ENCODE data around the gene VWF.

Gene VWF

GRCh38 chr12:5982106-5982505, 142.4 kb downstream of the VWF start:
- no peak for DNase-seq (ENCODE audit: low spot score)

DNA sequence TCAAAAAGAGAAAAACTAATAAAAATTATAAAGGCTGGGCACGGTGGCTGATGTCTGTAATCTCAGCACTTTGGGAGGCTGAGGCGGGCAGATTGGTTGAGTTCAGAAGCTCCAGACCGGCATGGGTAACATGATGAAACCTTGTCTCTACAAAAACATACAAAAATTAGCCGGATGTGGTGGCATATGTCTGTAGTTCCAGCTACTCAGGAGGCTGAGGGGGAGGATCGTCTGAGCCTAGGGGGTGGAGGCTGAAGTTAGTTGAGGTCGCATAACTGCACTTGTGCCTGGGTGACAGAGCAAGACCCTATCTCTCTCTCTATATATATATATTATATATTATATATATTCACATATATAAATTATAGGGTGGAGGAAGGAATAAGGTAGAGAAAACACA, 146.9 kb downstream of the VWF start:
- DNase-seq (ENCODE audit: low spot score), result no peak

DNA sequence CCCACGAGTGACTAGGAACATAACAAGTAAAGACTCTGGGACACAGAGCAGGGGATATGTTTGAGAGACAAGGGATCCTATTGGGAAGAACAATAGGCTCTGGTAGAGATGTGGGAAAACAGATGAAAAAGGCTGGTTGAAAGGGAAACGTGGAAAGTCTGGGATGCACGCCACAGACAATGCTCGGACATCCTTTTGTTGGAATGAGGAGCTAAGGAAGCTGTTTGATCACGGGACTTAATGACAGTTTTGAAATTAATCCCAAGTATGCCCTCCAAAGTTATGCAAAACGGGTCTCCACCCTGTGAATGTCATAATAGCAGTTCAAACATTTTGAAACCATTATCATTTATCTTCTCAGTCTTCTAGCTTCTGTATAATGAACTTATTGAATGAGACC, 147.8 kb downstream of the VWF start:
- DNase-seq (ENCODE audit: low spot score), result no peak

GRCh38 chr12:5976196-5976595, 148.3 kb downstream of the VWF start:
- DNase-seq (ENCODE audit: low spot score), result no peak

DNA sequence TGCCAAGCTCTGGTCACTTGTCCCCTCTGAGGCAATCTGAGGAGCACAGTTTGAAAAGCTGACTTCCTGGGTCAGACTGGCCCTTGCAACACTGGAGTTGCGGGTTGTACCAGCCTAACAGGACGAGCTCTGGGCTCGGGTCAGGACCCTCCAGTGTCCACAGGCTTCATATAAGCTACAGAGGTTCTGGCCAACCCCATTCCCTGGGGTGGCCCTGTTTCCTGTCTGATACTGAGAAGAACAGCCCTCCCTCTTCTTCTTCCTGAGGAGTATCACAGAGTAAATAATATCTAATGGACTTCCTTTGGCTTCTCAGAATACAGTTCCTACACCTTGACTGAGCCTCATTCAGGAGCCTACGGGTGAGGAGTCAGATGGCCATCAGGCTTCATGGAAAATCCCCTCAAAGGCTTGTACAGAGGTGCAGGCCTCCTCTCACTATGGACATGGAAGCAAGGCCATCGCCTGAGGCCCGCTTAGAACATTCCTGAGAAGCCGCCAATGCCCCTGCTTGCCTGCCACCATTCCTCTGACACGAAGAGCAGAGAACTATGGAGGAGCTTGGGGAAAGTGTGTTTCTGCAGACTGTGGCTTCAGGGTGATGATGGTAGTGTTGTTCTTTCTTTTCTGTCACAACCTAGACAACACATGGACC, 150.9 kb downstream of the VWF start:
- no peak for DNase-seq (ENCODE audit: low spot score)

DNA sequence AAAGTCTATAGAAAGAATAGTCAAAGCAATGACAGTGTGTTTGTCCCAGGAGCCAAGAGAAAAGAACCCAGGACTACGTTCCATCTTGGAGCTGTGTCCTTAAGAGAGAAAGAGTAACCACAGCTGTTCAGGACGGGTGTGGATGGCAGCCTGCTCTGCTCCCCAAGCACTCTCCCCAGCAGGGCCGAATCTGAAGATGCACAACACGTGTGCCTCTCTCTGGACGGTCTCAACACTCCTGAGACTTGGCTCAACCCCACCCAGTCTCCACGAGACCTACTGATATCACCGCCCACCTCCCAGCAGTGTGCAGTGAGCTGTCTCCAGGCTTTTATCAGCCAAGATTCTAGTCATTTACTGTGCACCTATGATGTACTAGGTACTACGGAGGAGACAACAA, 152.1 kb downstream of the VWF start:
- no peak for DNase-seq (ENCODE audit: low spot score)

- DNase-seq (ENCODE audit: low spot score), result no peak
Observed at GRCh38 chr12:5971194-5971850, 153.1 kb downstream of the VWF start.

DNA sequence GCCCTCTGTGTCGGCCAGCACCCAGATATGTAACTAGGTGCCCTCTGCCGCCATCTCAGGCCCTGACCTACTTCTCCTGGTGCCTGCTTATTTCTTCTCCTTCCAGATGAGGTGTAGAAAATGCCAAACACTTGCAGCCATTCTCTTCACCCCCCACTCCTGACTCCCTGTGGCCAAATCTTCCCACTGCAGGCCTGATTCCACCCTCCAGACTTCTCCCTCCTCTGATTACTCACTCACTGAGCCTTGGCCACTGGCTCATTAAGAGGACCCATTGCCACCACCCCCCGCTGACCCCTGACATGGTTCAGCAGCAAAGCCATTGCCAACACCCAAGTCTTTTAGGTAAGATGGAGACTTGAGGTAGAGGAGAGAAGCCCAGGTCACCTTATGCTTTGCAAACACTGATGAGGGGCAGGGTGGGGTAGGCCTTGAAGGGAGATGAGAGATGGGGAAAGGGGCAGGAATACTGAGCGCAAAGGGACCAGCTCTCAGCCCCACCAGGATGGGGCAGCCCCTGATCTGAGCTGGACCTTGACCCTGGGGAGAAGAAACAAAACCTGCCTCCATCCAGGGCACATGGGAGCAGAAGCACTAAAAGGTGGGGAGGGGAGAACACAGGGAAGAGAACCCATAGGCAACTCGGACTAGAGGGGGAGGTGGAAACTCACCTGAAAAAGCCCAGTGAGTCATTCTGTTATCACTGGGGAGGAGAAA, 154.3 kb downstream of the VWF start:
- no peak for DNase-seq (ENCODE audit: low spot score)

DNA sequence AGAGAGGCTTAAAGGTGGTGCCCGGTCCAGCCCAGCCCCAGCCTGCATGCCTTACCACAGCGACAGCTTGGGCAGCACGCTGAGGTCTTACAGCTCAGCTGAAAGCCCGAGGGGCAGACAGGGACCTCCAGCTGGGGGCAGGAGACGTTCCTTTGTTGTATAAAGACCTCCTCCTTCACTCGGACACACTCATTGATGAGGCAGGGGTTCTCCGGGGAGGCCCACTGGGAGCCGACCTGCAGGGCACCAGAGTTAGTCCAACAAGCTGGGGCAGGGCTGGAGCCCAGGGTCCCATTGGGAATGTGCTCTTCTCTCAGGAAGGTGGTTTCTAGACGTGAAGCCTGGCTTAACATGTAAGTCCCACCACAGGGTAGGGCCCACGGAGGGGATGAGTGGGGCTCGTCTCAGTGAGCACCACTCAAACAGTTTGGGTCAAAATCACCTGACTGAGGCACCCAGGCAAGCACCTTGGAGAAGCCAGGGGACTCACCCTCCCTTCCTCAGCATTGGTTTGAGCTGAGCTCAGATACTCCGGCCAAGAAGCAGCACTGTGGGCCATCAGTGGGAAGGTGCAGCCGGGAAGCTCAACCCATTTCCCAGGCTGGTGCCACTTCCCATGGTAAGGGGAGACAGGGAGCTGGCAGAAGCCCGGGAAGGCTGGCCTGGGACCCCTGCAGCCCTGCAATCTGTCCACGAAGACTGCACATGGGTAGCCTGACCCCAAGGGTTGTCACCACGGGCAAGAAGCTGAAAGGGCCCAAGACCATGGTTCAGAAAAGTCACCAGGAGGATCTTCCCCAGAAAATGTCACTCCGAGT, 155.1 kb downstream of the VWF start:
- DNase-seq (ENCODE audit: low spot score), result no peak

- DNase-seq (ENCODE audit: low spot score), result no peak
Observed at GRCh38 chr12:5967645-5968415, 156.6 kb downstream of the VWF start.

DNA sequence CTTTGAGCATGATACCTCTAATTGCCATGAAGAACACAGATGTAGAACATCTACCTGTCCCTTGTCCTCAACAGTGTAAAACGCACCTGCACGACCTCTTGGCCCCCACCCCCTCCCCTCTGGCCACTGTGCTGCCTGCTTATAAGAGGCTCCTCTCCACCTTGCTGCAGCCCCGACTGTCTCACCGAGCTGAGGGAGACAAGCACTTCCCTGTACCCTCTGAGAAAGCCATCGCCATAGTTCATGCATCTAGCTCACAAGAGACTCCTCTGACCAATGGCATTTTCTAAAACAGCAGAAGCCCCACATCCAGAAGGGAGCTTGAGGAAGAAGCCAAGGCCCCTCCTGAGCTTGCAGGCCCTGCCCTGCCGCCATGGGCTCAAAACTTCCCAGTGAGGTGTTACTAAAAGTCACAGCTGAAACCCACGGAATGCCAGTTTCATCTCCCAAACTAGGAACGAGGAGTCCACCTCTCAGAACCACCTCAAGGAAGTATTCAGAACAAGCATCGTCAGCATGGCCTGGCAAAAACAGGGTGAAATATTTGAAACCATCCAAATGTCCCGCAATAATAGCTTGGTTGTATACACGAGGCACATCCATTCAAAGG, 157.9 kb downstream of the VWF start:
- DNase-seq (ENCODE audit: low spot score), result no peak

DNA sequence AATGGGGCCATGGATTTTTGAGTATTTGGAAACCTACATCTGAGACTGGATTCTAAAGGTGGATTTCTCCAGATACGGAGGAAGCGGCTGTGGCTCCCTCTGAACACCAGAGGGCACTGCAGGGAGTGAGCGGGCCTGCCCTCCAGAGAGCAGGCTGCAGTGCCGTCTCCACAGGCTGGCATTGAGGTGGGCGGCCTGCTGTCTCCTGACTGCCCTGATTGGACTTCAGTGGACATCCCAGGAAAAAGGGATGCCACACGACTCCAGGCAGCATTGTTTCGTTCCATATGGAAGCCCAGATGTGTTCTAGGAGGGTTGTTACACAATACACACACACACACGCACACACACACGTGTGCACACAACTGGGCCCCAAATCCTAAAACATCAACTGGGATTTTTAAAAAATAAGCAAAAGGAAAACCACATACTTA, 158.5 kb downstream of the VWF start:
- DNase-seq (ENCODE audit: low spot score), result no peak

DNA sequence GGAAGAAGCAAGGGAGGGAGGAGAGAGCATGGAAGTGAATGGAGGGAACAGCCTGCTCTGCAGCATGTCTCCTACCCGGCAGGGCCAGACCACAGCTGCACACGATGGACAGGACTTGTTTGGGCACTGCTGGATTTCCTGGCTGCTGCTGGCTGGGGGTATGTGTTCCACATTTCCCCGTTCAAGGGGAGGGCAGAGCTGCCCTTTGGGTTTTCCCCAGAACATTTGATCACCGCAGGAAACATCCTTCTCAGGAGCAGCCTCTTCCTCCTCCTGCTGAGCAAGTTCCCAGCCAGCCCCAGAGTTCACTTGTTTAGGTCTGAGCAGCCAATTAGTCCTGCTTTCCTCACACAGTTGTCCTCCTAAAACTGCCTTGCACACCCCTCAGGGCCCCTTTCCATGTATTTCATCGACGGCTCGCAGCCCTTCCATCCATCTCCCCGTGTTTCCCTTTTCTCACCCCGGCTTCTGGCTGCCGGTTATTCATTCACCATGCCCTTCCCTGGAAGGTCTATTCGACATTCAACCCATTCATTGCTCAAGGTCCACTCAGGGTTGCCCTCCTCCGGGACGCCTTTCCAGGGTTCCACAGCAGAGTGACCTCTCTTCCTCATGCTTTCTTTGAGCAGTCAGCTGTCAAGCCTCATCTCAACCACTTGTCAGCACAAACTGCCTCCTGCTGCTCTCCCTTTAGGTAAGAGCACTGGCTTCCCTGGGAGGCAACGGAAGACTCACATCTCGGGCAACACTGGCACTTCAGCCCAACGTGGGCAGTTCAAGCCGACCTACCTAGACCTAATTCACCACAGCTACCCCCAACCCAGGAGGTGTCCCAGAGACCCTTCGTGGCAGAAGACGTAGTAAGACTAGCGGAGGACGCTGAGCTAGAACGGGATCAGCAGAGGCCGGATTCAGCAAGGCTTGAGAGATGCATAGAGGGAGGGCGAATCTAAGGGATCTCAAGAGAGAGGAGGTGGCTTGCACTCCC, 159.3 kb downstream of the VWF start:
- no peak for DNase-seq (ENCODE audit: low spot score)

DNA sequence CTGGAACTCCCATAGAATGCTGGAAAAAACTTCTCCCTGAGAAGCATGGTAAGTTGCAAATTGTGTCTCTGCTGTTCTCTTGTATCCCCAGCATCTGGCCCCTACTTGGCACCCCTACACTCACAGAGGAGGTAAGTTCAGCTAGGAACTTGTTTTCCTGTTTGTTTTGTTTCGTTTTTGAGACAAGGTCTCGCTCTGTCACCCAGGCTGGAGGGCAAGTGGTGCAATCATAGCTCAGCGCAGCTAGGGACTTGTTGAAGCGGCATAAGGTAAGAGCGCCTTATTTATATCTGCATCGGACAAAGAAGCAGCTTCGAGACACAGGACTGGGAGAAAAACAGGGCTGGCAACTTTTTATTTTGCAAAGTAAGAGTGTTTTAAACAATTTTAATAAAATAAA, 161.0 kb downstream of the VWF start:
- no peak for DNase-seq (ENCODE audit: low spot score)

- DNase-seq (ENCODE audit: low spot score), result no peak
Observed at GRCh38 chr12:5960783-5961182, 163.7 kb downstream of the VWF start.

- no peak for DNase-seq (ENCODE audit: low spot score)
Observed at GRCh38 chr12:5956987-5957386, 167.5 kb downstream of the VWF start.

GRCh38 chr12:5954661-5955060, 169.8 kb downstream of the VWF start:
- no peak for DNase-seq (ENCODE audit: low spot score)

GRCh38 chr12:5953835-5954586, 170.5 kb downstream of the VWF start:
- DNase-seq (ENCODE audit: low spot score), result no peak

GRCh38 chr12:5952031-5952430, 172.4 kb downstream of the VWF start:
- no peak for DNase-seq (ENCODE audit: low spot score)

Data from left forelimb (tissue), 1 donor.